HG03521 (cell line): ENCODE data around the gene NKAIN2.
"Not testable (repeated sequence)": the region's sequence is repeated elsewhere in the genome, so short reads cannot be mapped to it uniquely, and the experiment has no call there.

Source experiments
- ATAC-seq: cut with Tn5 transposase; IDR thresholded peaks from one replicate; pipeline ENCODE4 v1.9.1; 2021; ENCODE audit warnings: mild to moderate bottlenecking, moderate library complexity; ENCODE audit not compliant: unreplicated experiment

The NKAIN2 gene

GRCh38 chr6:123888771-123889513, 85.3 kb downstream of the NKAIN2 start:
- ATAC-seq = no peak

GRCh38 chr6:123895346-123895745, 91.7 kb downstream of the NKAIN2 start:
- no peak for ATAC-seq

- ATAC-seq = no peak
Observed at GRCh38 chr6:123895806-123896205, 92.1 kb downstream of the NKAIN2 start.

- no peak for ATAC-seq
Observed at GRCh38 chr6:123896869-123897268, 93.2 kb downstream of the NKAIN2 start.

GRCh38 chr6:123897965-123898364, 94.3 kb downstream of the NKAIN2 start:
- no peak for ATAC-seq

GRCh38 chr6:123898665-123899064, 95.0 kb downstream of the NKAIN2 start:
- no peak for ATAC-seq

GRCh38 chr6:123899745-123900144, 96.1 kb downstream of the NKAIN2 start:
- no peak for ATAC-seq

- ATAC-seq = no peak
Observed at GRCh38 chr6:123901436-123901835, 97.8 kb downstream of the NKAIN2 start.

GRCh38 chr6:123902738-123903313, 99.2 kb downstream of the NKAIN2 start:
- no peak for ATAC-seq

- no peak for ATAC-seq
Observed at GRCh38 chr6:123904228-123904627, 100.6 kb downstream of the NKAIN2 start.

GRCh38 chr6:123908797-123909196, 105.1 kb downstream of the NKAIN2 start:
- ATAC-seq = no peak

GRCh38 chr6:123909989-123910388, 106.3 kb downstream of the NKAIN2 start:
- ATAC-seq = no peak

GRCh38 chr6:123913863-123914262, 110.2 kb downstream of the NKAIN2 start:
- no peak for ATAC-seq

- ATAC-seq = not testable (repeated sequence)
Observed at GRCh38 chr6:123923379-123923778, 119.7 kb downstream of the NKAIN2 start.

- peak; percentile 95 for ATAC-seq
Observed at GRCh38 chr6:123925350-123925749, 121.7 kb downstream of the NKAIN2 start.

- ATAC-seq = no peak
Observed at GRCh38 chr6:123925842-123926399, 122.3 kb downstream of the NKAIN2 start.

- no peak for ATAC-seq
Observed at GRCh38 chr6:123928529-123928928, 124.9 kb downstream of the NKAIN2 start.

- no peak for ATAC-seq
Observed at GRCh38 chr6:123931928-123932327, 128.3 kb downstream of the NKAIN2 start.

GRCh38 chr6:123940551-123940950, 136.9 kb downstream of the NKAIN2 start:
- ATAC-seq = no peak

- ATAC-seq = no peak
Observed at GRCh38 chr6:123941855-123942254, 138.2 kb downstream of the NKAIN2 start.

GRCh38 chr6:123945386-123945785, 141.7 kb downstream of the NKAIN2 start:
- ATAC-seq = no peak

- ATAC-seq = no peak
Observed at GRCh38 chr6:123953920-123954319, 150.3 kb downstream of the NKAIN2 start.
